Kidney glomerular epithelial cell (primary cell): Measurements from ENCODE around the gene PARP8.
"Not testable (repeated sequence)": the region's sequence is repeated elsewhere in the genome, so short reads cannot be mapped to it uniquely, and the experiment has no call there.

Experiments
- DNase-seq: peaks from one replicate; lab custom pipeline; 2025; lab: John Stamatoyannopoulos, UW

Gene PARP8

GRCh38 chr5:50786073-50786472 is 119.6 kb downstream of the PARP8 start:
- no peak for DNase-seq

- DNase-seq, result no peak
These were observed 125.4 kb downstream of the PARP8 start for GRCh38 chr5:50791813-50792212.

GRCh38 chr5:50792843-50793242 is 126.4 kb downstream of the PARP8 start:
- no peak for DNase-seq

- no peak for DNase-seq
These were observed 128.4 kb downstream of the PARP8 start for GRCh38 chr5:50794812-50795211.

- no peak for DNase-seq
These were observed 131.6 kb downstream of the PARP8 start for GRCh38 chr5:50798002-50798401.

- no peak for DNase-seq
These were observed 133.2 kb downstream of the PARP8 start for GRCh38 chr5:50799596-50799995.

- DNase-seq, result no peak
These were observed 134.0 kb downstream of the PARP8 start for GRCh38 chr5:50800410-50800809.

- peak; percentile 23 for DNase-seq
These were observed 141.2 kb downstream of the PARP8 start for GRCh38 chr5:50807661-50808060.

- DNase-seq, result no peak
These were observed 142.0 kb downstream of the PARP8 start for GRCh38 chr5:50808406-50808805.

GRCh38 chr5:50811746-50812145 is 145.3 kb downstream of the PARP8 start:
- not testable (repeated sequence) for DNase-seq

GRCh38 chr5:50813691-50814090 is 147.3 kb downstream of the PARP8 start:
- no peak for DNase-seq

- DNase-seq, result no peak
These were observed 148.1 kb downstream of the PARP8 start for GRCh38 chr5:50814556-50814955.

GRCh38 chr5:50822046-50822445 is 155.6 kb downstream of the PARP8 start:
- DNase-seq, result no peak

- no peak for DNase-seq
These were observed 156.3 kb downstream of the PARP8 start for GRCh38 chr5:50822761-50823160.

GRCh38 chr5:50823568-50823967 is 157.1 kb downstream of the PARP8 start:
- DNase-seq, result no peak

- no peak for DNase-seq
These were observed 157.7 kb downstream of the PARP8 start for GRCh38 chr5:50824109-50824508.

GRCh38 chr5:50827516-50828247 is 161.2 kb downstream of the PARP8 start:
- DNase-seq, result no peak

- DNase-seq, result no peak
These were observed 162.6 kb downstream of the PARP8 start for GRCh38 chr5:50829023-50829422.

- DNase-seq, result no peak
These were observed 166.3 kb downstream of the PARP8 start for GRCh38 chr5:50832657-50833284.

GRCh38 chr5:50836356-50836755 is 169.9 kb downstream of the PARP8 start:
- DNase-seq, result no peak

- DNase-seq, result no peak
These were observed 173.0 kb downstream of the PARP8 start for GRCh38 chr5:50839472-50839871.

GRCh38 chr5:50843091-50843490 is 176.7 kb downstream of the PARP8 start:
- DNase-seq, result no peak

- DNase-seq, result no peak
These were observed 179.8 kb downstream of the PARP8 start for GRCh38 chr5:50846261-50846660.

- no peak for DNase-seq
These were observed 183.1 kb downstream of the PARP8 start for GRCh38 chr5:50849554-50849953.
